ENCODE data around the gene UMAD1.

GRCh38 chr7:7921830-7922229 lies 281.3 kb downstream of the UMAD1 start:
- TF ChIP-seq CTCF (IDR thresholded peaks at IDR 0.05) (no peak), POLR2A (IDR thresholded peaks at IDR 0.05) (no peak)
